Putamen (tissue), 1 donor: ENCODE measurements around the gene ATP8B4.
A peak's percentile ranks its signal among the peaks of the same experiment; 100 is the strongest.

Experiments used
- DNase-seq: peaks from one replicate; pipeline ENCODE4 v3.0.0-alpha.2; 2016; ENCODE audit warnings: low spot score

ATP8B4 gene

DNA sequence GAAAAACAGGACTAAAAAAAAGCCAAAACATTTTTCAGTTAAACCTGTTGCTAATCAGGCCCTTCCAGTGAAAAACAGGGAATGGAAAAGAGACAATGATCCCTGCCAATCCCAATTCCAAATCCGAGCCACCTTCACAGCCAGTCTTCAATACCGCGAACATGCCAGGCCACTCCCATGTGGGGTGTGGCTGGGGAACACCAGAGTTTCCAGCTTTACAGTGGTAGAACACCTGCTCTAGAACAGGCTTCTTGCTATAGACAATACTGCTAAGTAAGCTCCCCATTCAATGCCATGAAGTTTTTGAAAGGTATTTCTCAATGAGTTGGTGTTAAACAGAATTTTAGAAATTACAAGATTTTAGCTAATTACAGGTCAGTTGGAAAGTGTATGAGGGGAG, 228.3 kb downstream of the ATP8B4 start:
- no peak for DNase-seq

- no peak for DNase-seq
These were observed 229.5 kb downstream of the ATP8B4 start for GRCh38 chr15:49889536-49889935.

DNA sequence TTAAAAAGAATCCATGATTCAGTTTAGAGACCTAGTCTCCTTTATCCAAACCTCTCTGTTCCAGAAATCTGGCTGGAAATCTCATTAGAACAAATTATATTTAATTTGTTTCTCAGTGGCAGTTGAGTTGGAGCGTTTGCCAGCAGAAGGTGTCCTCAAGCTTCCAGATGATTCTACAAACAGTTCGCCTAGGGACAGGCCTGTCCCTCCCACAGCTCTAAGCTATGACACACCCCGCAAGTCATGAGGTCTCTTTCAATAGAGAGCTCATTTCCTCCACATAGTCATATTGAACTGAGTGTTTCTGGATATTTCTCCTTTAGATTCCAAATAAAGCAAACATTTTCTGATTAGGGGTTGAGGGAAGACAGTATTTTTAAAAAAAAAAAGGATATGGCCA, 230.3 kb downstream of the ATP8B4 start:
- DNase-seq, result no peak

DNA sequence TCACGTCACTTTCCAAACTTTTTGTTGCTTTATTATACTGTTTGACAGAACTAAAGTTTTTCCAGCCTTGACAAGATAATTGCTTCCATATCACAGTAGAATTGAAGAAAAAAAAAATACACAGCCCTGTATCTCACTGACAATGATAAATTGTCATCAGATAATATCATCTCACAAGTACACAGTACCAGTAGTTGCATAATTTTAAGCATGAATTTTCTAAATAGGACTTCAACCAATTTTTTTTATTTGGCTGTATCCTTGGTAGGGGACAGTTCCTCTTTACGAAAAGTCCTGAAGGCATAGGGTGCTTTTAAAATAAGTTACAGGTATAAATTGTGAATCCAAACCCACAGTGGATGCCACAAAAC, 230.7 kb downstream of the ATP8B4 start:
- DNase-seq, result no peak

GRCh38 chr15:49887659-49888322, 231.2 kb downstream of the ATP8B4 start:
- DNase-seq, result no peak

- DNase-seq, result no peak
These were observed 235.9 kb downstream of the ATP8B4 start for GRCh38 chr15:49883121-49883520.

DNA sequence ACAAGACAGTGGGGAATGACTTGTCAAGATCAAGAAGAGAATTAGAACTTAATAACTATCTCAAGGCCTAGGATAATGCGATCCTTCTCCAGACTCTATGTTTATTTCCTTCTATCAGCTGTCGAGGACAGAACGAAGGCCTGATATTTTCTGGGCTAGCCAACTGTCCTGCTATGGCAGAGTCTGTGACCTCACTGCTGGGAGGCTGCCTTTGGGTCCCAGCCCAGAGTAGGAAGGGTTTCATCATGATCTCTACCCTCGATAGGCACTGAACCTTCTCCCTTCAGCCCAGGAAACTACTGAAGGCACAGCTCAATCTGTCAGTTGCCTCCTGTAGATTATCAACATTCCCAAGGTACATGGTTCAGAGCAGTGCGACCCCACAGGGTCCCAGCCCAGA, 237.2 kb downstream of the ATP8B4 start:
- DNase-seq, result no peak

GRCh38 chr15:49881433-49881832, 237.6 kb downstream of the ATP8B4 start:
- no peak for DNase-seq

DNA sequence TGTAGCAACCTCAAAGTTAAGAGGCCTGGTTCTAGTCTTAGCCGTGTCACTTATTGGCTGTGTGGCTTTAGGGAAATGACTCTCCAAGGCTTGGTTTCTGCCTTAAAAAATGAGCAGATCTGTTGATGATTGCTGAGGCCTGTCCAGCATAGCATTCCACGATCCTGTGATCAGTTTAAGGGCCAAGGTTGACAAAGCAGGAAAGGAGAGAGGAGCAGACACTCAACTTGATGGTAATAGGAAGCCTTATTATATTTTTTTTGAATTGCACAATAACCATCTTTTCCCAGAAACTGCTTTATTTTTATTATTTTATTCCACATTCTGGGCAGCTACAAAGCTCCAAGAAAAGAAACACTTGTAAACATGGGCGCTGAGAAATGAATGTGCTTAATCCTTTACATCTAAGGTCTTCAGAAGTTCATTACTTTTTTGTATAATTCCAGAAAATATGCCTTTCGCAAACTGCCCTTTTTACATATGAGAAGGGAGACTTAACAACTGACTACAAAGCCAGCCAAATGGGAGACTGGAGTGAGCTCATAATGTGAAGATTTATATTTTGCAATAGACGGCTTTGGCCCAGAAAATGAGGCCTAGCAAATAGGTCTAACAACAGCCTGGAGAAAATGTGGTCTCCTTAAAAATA, 241.0 kb downstream of the ATP8B4 start:
- no peak for DNase-seq

GRCh38 chr15:49877117-49877872, 241.7 kb downstream of the ATP8B4 start:
- no peak for DNase-seq

- peak; percentile 27 for DNase-seq
These were observed 242.5 kb downstream of the ATP8B4 start for GRCh38 chr15:49876401-49877038.

- no peak for DNase-seq
These were observed 243.6 kb downstream of the ATP8B4 start for GRCh38 chr15:49875392-49875791.

- no peak for DNase-seq
These were observed 248.6 kb downstream of the ATP8B4 start for GRCh38 chr15:49870472-49870871.

DNA sequence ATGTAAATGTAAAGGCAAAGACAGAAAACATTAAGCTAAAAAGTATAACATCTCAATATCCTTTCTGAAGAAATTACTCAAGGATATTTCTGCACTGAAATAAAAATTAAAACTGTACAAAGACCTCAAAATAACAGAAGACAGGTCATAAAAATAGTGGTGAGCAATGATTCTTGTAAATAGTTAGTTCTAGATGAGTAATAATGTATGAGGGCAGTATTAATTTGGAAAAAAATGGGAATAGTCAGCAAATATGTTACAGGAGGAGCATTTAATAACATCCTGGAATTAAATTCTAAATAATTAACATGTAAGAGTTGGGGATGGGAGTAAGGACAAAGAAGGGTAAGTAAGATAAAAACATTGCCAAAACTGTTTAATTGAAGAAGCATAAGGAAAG, 250.7 kb downstream of the ATP8B4 start:
- no peak for DNase-seq

DNA sequence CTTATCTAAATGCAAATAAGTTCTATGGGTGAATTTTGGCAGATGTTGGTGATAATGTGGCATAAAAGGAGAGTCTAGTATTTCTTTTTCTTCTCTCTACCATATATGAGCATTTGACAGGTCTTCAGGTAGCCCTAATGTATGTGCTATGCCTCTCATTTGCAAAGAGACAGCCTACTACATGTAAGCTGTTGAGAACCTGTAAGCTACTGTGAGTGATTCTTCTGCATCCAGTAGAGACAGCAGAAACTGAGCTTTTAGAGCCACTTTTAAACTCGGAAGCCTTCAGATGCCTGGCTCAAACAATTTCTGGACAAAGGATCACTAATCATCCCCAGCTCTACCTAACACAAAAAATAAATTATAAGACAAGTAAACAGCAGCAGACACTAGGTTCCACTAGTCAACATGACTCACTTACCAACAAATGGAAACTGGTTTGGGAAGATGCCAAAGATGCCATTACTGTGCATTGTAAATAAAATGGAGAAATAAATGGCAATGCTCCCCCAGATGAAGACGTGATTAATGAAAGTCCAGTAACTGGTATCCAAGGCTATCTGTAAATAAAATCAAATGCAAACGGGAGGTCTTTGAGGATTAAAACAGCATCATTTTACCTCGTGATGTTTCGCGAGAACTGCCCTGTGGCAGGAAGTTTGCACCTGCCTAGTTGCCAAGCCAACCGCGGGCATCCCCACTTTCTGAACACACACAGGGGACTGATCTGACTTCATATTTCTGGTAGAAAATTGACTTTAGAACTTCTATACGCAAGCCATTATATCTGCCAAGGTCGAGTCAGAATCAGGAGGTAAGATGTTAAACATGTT, 252.9 kb downstream of the ATP8B4 start:
- DNase-seq, result no peak

- no peak for DNase-seq
These were observed 254.8 kb downstream of the ATP8B4 start for GRCh38 chr15:49864251-49864650.

DNA sequence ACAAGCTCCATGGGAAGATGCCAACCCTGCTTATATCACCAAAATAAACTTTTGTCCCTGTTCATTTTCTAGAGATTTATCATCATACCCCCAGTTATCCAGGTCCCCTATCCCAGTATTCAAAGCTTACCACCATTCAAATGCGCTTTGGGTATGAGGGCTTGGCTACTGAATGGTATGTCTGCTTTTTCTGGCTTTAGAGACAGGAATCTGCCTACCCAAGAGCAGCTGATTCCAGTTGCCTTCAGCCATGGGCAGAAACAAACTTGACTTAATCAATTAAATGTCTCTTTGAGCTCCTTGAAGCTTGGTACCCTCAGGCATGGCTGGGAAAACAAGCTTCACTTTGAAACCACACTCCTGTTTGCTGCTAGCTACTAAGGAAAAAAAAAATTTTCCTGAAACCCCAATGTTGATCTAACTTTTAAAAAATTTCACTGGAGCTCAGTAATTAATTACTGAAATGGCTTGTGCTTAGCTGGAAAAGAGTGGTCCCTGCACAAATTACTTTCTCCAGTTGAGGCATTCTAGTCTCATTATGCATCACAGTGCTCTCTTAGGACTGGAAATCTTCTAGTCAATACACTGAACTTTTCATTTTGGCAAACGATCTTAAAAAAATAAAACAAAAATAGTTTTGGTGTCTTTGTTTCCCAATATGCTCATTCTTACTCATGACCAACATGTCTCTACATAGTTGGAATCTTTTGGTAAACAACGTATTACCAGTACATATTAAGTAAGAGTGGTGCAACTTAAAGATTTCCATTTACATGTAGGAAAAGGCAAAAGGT, 255.4 kb downstream of the ATP8B4 start:
- DNase-seq, result no peak

DNA sequence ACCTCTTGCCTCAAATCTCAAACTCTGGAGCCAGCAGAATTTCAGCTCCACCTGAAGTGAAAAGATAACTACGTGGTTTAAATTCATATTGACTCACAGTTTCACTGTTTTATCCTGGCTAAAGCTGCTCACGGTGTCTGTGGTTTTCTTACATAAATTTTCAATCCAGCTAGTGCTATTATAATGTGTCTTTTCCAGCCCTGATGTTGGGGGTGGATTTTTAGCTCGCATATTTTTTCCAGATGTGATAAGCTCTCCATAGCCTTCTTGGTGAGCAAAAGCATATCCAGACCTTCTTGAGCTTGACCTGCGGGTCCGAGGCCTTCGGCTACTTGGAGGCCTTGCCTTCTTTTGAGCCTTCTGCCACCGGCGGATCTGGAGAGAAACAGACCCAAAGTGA, 258.9 kb downstream of the ATP8B4 start:
- no peak for DNase-seq

- no peak for DNase-seq
These were observed 261.2 kb downstream of the ATP8B4 start for GRCh38 chr15:49857496-49858475.
